ENCODE measurements around the gene IGSF6.

DNA sequence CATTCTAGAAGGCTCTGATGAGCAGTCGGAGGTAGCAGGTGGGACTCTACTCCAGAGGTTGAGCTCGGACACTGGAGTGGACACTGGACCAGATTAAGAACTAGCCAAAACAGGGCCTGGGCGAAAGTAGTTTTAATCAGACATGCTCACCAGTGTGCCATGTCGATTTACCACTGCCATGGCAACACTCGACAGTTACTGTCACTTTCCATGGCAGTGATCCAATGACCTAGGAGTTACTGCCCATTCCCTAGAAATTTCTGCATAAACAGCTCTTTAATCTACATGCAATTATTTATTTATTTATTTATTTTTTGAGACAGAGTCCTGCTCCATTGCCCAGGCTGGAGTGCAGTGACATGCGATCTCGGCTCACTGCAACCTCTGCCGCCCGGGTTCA, 60.2 kb downstream of the IGSF6 start:
- TF ChIP-seq RFX5 (IDR thresholded peaks at IDR 0.05; ENCODE audit: low read depth, low read length) (no peak), NR2F6 (CRISPR knock-in tag; IDR thresholded peaks at IDR 0.05) (no peak), PHF20 (IDR thresholded peaks at IDR 0.05; ENCODE audit: partially characterized antibody) (no peak), ESRRA (IDR thresholded peaks at IDR 0.05; ENCODE audit: borderline replicate concordance, low read depth) (no peak), ZNF717 (CRISPR knock-in tag; IDR thresholded peaks at IDR 0.05) (no peak), HDAC6 (IDR thresholded peaks at IDR 0.05; ENCODE audit: low read depth, low read length) (no peak), IRF2 (CRISPR knock-in tag; IDR thresholded peaks at IDR 0.05) (no peak)
